Vagina (tissue), 2 donors: ENCODE data around the gene IRF2.

Experiments used
- CTCF ChIP-seq, 3 experiments: fragments of 450-650 bp in 2 of 3; fragments of 200-600 bp in 1 of 3; sonication (generic) in 1 of 3; IDR thresholded peaks; one replicate each; pipeline ENCODE4 v1.5.1; 2017 to 2019; ENCODE audit warnings: antibody characterized with exemption in 3 of 3, mild to moderate bottlenecking in 2 of 3, moderate library complexity in 2 of 3
- POLR2A ChIP-seq, 2 donors: fragments of 450-650 bp; IDR thresholded peaks; one replicate each; pipeline ENCODE4 v1.6.1; 2017; ENCODE audit warnings: antibody characterized with exemption in 2 of 2, mild to moderate bottlenecking in 2 of 2, moderate library complexity in 2 of 2
- POLR2AphosphoS5 ChIP-seq, 2 donors: sonication (generic); formaldehyde crosslinking; IDR thresholded peaks; one replicate each; pipeline ENCODE4 v1.9.0; 2017; ENCODE audit warnings: antibody characterized with exemption in 2 of 2, mild to moderate bottlenecking in 2 of 2, low read depth in 1 of 2; ENCODE audit not compliant: insufficient read depth in 1 of 2

- no peak for TF ChIP-seq CTCF (IDR thresholded peaks at IDR 0.05)
- no peak for TF ChIP-seq POLR2A (IDR thresholded peaks at IDR 0.05)
- no peak for TF ChIP-seq POLR2AphosphoS5 (IDR thresholded peaks at IDR 0.05; ENCODE audit: insufficient read depth in 1 of 2, low read depth in 1 of 2)
Observed at GRCh38 chr4:184504385-184504784, 30.0 kb upstream of the IRF2 start.
